ENCODE data around the gene F2RL3.
"Not testable (repeated sequence)": the region's sequence is repeated elsewhere in the genome, so short reads cannot be mapped to it uniquely, and the experiment has no call there.

F2RL3 gene

DNA sequence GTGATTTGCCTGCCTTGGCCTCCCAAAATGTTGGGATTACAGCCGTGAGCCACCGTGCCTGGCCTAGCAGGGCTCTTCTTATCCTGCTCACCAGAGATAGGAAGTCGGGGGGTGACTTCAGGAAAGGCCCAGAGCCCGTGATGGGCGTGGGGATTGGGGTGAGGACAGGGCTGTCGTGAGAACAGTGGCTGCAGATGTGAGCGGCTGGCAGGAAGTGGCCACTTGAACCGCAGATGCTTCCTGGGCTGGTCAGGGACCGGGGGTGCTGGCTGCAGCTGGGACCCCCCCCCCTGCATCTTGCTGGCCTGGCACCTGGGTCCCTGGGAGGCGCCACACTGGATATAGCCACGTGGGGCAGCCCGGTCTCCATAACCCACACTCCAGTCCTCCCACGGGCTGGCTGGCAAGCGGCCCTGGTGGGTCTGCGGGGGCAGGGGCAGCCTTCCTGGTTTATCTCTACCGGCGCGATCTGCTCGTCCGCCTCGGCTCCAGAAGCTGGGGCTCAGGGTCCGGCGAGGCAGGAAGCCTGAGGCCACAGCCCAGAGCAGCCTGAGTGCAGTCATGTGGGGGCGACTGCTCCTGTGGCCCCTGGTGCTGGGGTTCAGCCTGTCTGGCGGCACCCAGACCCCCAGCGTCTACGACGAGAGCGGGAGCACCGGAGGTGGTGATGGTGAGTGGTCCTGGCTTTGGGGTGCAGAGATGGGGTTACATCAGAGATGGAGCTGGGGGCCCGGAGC is at the start of gene F2RL3:
TSS of gene F2RL3 (plus strand) at position 371 of the 737 bp plus-strand sequence. CDS start at position 562, 191 bp downstream.
- DNase-seq, result no peak

DNA sequence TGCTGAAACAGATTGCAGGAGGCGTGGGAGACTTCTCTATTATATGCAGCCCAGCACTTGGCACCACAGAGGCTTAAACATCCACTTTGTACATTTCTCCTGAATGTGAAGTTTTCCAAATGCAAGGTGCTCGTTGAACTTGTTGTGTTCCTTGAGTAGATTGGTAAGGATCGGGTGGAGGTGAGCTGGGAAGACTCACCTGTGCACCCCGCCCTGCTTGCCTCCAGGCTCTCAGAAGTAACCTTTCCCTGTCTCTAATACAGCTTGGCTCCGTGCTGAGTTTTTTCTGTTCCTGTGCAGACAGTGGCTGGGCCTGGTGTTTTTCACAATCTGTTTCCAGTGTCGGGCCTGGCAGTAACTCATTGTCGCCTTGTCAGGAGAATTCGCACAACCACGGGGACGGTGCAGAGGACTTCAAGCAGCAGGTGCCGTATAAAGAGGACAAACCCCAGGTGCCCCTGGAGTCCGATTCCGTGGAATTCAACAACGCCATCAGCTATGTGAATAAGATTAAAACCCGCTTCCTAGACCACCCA is 47.3 kb upstream of the F2RL3 start:
- no peak for DNase-seq

DNA sequence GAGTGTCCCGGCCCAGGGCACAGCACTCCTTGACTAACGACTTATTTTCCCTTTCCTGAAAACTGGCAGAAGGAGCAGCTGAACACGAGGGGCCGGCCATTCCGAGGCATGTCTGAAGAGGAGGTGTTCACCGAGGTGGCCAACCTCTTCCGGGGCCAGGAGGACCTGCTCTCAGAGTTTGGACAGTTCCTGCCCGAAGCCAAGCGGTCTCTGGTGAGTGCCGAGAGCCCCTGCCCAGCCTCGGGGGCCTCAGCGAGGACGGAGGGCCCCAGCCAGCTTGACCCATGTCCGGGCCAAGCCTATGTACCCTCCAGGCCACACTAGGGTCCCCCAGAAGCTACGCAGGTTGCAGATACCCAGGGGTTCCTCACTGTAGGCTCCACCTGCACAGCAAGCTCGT is 41.9 kb upstream of the F2RL3 start:
- no peak for DNase-seq

DNA sequence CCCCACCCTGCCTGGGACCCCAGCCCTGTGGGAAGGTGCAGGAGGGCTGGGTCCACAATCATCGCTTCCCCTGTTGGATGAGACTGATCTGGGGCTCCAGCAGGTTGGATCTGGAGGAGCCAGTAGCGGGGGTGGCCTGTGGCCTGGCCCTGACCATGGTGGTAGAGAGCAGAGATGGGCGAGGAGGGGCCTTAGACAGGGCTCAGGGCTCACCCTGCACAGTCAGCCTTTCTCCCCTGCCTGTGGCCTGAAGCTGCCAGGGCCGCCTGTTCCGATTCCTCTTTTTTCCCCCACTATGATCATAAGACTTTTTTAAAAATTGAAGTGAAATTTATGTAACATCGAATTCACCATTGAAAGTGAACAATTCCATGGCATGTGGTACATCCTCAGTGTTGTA is 41.4 kb upstream of the F2RL3 start:
- DNase-seq, result no peak

DNA sequence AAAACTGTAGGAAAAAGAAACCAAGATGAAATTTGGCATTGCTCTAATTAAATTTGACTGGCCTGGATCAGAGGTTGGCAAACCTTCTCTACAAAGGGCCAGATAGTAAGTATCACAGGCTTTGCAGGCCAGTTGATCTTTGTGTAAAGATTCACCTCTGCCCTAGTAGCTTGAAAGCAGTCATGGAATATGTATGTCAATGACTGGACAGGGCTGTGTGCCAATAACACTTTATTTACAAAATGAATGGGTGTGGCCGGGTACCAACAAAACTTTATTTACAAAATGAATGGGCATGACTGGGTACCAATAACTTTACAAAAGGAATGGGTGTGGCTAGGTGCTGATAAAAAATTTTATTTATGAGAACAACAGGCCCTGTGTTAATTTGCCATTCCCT is 39.6 kb upstream of the F2RL3 start:
- no peak for DNase-seq

DNA sequence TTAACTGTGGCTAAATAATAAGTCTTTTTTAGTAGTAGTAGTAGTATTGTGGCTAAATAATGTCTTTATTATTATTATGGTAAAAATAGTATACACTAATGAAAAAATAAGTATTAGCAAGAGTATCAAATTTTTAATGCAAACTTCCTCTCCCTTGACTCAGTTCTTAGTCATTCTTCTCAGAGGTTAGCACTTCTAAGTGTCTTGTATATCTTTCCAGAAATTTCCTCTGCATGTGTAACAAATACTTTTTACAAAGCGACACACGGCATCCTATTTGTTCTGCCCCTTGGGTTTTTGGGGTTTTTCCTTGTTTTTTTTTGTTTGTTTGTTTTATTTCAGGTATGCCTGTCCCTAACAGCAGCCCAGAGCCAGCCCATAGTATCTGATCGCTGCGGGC is 38.7 kb upstream of the F2RL3 start:
- no peak for DNase-seq

DNA sequence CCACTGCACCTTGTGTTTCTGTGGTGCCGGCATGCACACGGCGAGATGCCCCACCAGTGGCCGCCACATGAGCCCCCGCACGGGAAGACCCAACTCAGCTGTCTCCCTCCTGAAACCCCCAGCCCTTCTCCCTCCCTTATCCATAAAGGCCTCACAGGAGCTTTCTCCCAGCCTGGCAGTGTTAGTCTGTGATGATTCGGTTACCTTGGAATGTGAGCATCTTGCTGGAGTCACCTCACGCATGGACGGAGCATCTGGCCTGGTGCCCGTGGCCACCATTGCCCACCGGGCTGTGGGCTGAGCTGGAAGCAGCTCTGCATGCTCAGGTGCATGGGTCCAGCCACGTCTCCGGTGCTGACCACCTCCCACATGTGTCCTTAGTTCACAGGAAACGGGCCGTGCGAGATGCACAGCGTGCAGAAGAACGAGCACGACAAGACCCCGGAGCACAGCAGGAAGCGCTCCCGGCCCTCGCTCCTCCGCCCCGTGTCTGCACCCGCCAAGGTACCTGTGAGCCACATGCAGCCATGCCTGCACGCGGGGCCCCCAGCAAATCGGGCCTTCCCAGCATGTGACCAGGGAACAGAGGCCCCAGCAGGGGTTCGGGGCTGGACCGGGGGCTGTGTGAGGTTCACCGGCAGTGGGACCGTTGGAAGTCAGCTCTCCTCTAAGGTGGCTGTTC is 37.6 kb upstream of the F2RL3 start:
- DNase-seq, result no peak

DNA sequence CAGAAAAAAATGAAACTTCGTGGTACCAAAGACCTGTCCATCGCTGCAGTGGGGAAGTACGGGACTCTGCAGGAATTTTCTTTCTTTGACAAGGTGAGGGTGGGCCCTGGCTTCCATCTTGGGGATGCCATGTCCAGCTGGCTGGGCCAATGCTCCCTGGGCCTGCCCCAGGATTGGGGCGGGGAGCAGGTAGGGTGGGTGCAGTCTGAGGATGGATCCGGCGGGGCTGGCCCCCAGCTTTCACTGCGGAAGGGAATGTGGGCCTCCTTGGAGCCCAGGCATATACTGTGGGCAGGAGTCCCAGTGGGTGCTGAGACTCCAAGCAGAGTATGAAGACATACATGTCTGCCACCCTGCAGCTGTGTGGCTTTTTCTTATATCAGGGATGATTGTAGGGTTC is 35.7 kb upstream of the F2RL3 start:
- no peak for DNase-seq

DNA sequence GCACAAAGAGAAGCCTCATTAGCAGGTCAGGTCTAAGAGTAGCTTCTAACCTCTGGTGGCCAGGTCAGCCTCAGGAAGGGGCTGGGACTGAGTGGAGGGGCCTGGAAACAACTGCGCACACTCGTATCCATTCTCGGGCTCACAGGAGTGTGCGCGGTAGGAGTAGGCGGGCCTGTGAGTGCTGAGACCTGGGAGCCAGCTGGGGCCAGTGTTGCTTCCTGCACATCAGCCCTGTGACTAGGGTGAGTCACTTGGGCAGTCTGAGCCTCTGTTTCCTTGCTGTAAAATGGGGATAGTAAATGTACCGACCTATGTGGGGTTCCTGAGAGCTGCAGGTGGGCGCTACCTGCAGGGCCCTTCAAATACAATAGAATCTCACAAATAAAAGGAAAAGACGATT is 32.7 kb upstream of the F2RL3 start:
- DNase-seq, result no peak

DNA sequence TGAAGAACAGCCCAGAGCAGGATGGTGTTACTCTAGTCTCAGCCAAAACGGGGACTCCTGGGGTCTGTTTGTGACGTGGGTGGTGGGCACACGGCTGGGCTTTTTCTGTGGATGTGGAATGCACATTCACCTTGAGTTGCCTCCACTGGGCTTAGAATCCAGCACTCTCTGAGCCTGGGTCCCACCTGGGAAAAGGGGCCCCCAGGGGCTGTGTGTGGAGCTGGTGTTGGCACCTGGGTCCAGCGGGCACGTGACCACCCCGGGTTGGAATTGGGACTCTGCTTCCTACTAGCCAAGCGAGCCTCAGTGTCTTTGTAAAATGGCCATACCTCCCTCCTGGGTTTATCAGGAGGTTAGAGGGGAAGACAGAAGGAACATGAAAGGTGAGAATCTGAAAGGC is 29.2 kb upstream of the F2RL3 start:
- no peak for DNase-seq

DNA sequence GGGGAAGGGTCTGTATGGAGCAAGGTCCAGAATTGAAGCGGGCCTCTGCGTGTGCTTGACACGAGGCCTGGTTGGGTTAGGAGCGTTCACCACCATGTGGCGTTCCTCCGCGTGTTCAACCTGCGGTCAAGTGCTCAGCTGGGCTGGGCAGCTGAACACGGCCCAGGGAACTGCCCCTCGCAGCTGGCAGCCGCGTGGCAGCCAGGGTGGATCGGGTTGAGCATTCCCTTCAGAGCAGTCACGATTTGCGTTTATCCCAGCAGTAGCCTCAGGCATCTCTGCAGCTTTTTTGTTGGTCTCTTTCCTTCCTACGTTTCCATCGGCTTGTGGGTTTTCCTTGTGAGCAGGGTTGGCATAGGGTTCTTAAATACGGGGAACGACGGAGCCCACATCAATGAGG is 28.7 kb upstream of the F2RL3 start:
- DNase-seq, result no peak

DNA sequence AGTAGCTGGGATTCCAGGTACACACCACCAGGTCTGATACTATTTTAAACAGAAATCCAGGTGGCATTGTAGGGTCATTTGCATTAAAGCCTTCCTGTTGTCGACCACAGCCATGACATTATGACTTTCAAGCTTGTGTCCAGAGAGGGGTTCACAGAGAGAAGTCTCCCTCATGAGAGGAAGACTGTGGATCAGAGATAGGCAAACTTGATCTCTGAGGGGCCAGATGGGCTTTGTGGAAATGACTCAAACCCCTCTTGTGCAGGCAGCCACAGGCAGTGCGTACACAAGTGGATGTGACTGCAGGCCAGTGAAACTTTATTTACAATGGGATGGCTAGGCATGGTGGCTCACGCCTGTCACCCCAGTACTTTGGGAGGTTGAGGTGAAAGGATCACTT is 27.8 kb upstream of the F2RL3 start:
- no peak for DNase-seq

DNA sequence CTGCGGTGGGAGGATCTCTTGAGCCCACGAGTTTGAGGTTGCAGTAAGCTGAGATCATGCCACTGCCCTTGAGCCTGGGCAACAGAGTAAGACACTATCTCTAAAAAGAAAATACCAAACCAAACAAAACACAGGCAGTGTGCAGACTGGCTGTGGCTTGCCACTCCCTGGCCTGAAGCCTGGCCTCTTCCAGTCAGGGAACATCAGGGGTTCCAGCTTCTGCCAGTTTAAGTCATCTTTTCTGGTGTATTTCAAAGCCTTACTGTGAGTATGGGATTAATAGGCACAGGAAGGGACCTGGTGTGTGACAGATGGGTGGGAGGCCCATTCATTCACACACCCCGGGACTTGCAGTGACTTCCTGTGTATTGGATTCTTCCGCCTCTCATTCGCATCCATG is 27.0 kb upstream of the F2RL3 start:
- no peak for DNase-seq

DNA sequence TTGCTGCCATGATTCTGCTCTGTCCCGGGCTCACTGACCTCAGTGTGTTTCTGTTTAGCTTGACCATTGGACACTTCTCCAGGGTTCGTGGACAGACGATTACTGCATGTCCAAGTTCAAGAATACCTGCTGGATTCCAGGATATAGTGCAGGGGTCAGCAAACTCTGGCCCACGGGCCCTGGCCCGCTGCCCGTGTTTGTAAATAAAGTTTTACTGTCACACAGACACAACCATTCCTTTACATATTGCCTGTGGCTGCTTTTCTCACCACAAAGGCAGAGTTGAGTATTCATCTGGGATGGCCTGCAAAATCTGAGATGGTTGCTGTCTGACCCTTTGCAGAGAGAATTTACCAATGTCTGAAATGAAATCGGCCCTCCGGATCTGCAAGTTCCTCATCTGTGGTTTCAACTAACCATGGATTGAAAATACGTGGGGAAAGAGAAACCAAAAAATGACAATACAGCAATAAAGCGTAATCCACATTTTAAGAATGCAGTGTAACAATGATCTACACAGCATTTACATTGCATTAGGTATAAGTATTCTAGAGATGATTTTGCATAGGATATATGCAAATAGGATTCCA is 25.9 kb upstream of the F2RL3 start:
- no peak for DNase-seq

DNA sequence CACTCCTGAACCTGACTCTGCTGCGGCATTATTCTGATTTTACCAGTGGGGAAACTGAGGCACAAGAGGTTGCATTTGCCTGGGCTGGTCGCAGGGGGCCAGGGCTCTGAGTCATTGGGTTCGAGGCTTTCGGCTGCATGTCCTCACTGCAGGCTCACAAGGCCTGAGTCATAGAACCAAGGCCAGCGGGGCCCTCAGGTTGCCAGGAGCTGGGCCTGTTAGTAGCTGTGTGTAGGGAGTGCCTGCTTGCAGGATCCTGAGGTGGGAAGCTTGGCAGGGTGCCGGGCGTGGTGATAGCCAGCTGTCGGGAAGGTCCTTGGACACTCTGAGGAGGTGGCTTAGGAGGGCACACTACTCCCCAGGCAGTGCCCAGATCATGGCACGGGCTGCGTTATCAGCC is 21.6 kb upstream of the F2RL3 start:
- no peak for DNase-seq

DNA sequence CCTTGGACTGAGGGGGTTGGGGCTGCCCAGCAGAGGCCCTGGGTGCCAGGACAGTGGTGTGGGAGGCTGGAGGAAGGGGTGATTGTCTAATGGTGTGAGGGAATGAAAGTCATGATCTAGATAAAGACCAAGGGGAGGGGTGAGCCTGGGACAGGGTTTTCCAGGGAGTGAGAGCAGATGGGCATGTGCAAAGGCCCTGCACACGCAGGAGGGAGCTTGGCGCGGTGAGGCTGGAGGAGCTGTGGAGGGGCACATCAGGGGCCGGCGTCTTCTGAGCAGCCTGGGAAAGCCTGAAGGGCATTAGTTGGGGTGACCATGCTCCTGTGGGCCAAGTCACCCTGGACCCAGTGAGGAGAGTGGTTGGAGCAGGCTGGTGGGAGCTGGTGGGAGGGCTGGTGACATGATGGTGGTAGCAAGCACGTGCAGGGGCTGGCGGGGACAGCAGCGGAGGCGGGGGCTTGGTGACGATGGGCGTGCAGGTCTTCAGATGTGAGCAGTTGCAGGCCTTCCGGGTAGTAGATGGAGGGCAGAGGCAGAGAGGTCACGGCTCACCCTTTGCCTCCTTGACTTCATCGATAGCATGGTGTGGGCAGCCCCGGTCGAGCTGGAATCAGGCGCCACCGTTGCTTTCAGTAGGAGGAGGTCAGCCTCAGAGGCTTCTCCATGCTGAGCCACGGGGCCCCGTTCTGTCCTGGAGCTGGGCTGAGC is 20.2 kb upstream of the F2RL3 start:
- no peak for DNase-seq

DNA sequence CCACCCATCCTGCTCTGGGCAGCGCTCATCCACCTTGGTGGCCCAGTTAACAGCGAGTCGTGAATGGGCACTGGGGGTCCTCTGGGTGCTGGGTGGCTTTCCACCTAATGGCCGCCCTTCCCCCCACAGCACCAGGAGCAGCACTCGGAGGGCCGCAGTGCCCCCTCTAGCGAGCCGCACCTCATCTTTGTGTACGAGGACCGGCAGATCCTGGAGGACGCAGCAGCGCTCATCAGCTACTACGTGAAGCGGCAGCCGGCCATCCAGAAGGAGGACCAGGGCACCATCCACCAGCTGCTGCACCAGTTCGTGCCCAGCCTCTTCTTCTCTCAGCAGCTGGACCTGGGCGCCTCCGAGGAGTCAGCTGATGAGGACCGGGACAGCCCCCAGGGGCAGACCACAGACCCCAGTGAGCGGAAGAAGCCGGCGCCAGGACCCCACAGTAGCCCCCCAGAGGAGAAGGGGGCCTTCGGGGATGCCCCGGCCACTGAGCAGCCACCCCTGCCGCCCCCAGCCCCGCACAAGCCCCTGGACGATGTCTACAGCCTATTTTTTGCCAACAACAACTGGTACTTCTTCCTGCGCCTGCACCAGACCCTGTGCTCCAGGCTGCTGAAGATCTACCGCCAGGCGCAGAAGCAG is 19.3 kb upstream of the F2RL3 start:
- DNase-seq, result no peak

DNA sequence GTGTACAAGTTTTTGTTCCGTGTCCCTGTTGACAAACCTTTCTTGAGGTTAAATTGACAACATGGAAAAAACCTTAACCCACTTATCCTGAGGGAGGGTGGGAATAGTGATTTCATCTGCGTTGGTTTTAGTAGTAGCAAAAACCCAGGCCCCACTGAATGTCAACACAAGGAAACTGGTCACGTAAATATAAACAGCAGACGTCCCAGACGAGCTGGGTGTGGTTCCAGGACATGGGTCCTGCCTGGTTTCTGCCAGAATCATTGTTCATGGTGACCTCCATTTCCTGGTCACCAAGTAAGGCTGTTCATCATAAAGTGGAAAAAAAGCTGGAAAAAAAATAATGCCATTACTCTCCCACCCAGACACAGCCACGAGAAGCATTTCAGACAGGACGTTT is 16.9 kb upstream of the F2RL3 start:
- DNase-seq, result no peak

DNA sequence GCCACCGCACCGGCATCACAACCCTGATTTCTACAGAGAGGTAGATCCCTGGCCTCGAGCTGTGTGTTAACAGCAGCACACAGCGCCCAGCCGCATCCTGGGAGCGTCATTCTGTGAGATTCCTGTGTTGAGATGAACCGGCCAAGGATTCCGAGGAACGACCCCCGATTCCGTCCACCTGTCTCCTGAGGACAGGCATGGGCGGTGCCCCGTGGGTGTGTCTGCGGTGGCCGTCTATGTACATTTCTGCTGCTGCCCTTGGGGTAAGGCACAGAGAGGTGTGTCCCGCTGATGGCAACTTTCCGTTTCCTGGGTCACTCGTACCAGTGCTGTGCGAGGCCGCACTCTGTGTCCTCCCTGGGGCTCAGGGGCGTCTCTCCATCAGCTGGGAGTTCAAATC is 16.1 kb upstream of the F2RL3 start:
- DNase-seq, result no peak

DNA sequence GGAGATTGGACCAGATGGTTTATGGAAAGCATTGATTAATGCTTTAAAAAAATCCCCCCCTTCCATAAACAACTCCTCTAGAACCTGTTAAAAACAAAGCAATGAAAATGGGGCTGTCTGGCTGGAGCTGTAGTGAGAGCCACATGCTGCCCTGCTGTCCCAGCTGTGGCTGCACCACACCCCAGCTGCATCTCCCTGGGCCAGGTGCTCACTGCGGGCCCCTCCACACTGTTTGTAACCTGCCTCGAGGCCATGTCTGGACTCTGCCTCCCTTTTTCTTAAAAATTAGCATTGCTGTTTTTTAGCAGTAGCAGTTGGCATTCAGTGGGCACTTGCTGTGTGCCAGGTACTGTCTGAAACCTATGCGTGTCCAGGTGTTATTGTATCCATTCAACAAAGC is 15.2 kb upstream of the F2RL3 start:
- DNase-seq, result no peak

DNA sequence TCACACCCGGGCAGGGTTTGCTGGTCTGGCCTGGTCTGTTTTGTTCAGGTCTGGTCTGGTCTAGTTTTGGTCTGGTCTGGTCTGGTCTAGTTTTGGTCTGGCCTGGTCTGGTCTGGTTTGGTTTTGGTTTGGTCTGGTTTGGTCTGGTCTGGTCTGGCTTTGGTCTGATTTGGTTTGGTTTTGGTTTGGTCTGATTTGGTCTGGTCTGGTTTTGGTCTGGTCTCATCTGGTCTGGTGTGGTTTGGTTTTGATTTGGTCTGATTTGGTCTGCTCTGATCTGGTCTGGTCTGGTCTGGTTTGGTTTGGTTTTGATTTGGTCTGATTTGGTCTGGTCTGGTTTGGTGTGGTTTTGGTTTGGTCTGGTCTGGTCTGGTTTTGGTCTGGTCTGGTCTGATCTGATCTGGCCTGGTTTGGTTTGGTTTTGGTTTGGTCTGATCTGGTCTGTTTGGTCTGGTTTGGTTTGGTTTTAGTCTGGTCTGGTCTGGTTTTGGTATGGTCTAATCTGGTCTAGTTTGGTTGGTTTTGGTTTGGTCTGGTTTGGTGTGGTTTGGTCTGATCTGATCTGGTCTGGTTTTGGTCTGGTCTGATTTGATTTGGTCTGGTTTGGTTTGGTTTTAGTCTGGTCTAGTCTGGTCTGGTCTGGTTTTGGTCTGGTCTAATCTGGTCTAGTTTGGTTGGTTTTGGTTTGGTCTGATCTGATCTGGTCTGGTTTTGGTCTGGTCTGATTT is 14.4 kb upstream of the F2RL3 start:
- DNase-seq, result no peak

DNA sequence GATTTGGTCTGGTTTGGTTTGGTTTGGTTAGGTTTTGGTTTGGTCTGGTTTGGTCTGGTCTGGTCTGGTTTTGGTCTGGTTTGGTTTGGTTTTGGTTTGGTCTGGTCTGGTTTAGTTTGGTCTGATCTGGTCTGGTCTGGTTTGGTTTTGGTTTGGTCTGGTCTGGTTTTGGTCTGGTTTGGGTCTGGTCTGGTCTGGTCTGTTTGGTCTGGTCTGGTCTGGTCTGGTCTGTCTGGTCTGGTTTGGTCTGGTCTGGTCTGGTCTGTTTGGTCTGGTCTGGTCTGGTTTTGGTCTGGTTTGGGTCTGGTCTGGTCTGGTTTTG is 13.9 kb upstream of the F2RL3 start:
- DNase-seq, result not testable (repeated sequence)
